ENCODE results near the gene IL1R1. TPM values are rescaled to one million over a fixed set of nuclear protein-coding genes. Genes with fewer than 3 reads are reported as not detected.

The IL1R1 gene
- total RNA-seq, 1 experiment from 2014 or later: 0.39 TPM

- no peak overlapping the region for H2BK12ac ChIP-seq (ENCODE audit: insufficient read length, low read depth, low read length)
- H4K91ac ChIP-seq (ENCODE audit: insufficient read length, low read depth, low read length): no peak overlapping the region
- no peak overlapping the region for H3K4me3 Mint-ChIP-seq
- no peak overlapping the region for H3K23ac ChIP-seq (ENCODE audit: insufficient read length, low read depth, low read length)
- no peaks in the 10 kb centered on the region for H3K9me3 ChIP-seq (ENCODE audit: control insufficient read depth, low read depth, low read length)
- H2BK15ac ChIP-seq (ENCODE audit: low read depth, low read length): no peak overlapping the region
- H3K4me2 ChIP-seq (ENCODE audit: insufficient read depth, insufficient read length, low read length): no peak overlapping the region
- no peak overlapping the region for H4K8ac ChIP-seq (replicated peaks; ENCODE audit: insufficient read length, low read depth, low read length)
- H4K5ac ChIP-seq (ENCODE audit: insufficient read length, low read depth, low read length): no peak overlapping the region
- H3K27ac Mint-ChIP-seq: no peak overlapping the region
- no peak overlapping the region for H2AK5ac ChIP-seq (ENCODE audit: insufficient read length, low read length)
- no peaks in the 10 kb centered on the region for H4K20me1 ChIP-seq (ENCODE audit: control insufficient read depth, insufficient read depth, insufficient read length)
- no peak overlapping the region for H3K4ac ChIP-seq (ENCODE audit: low read depth, low read length)
- no peaks in the 10 kb centered on the region for H3K4me1 ChIP-seq (ENCODE audit: insufficient read depth, low read length)
- no peak for DNase-seq
- WGBS (ENCODE audit: extremely low coverage, insufficient read length, low lambda C conversion rate): no CpG with 5 or more reads among the region's 6 CpGs
- H3K27me3 ChIP-seq (ENCODE audit: insufficient read depth, low read length): no peaks in the 10 kb centered on the region
- H3K9me3 Mint-ChIP-seq: no peaks in the 10 kb centered on the region
- H3K79me2 ChIP-seq (ENCODE audit: insufficient read depth, low read length): no peaks in the 10 kb centered on the region
- H3K4me1 Mint-ChIP-seq: no peaks in the 10 kb centered on the region
- H2BK5ac ChIP-seq (ENCODE audit: insufficient read length, low read length): no peak overlapping the region
- no peaks in the 10 kb centered on the region for H3K27me3 Mint-ChIP-seq (ENCODE audit: low read depth)
- no peak overlapping the region for H3K27ac ChIP-seq (ENCODE audit: insufficient read length, low read depth, low read length)
- no peaks in the 10 kb centered on the region for H3K36me3 Mint-ChIP-seq (ENCODE audit: insufficient read depth in 1 of 3, low read depth in 3 of 3)
- H3K56ac ChIP-seq (ENCODE audit: insufficient read length, low read depth, low read length): no peak overlapping the region
- no peak overlapping the region for H2BK20ac ChIP-seq (ENCODE audit: low read depth, low read length, poor library complexity, severe bottlenecking)
- H3T11ph ChIP-seq (ENCODE audit: low read length): no peak overlapping the region
- no peak overlapping the region for H2BK120ac ChIP-seq (ENCODE audit: low read depth, low read length, poor library complexity, severe bottlenecking)
- H3K23me2 ChIP-seq (ENCODE audit: insufficient read length, low read depth, low read length, poor library complexity, severe bottlenecking): no peaks in the 10 kb centered on the region
- no peak overlapping the region for H3K9ac ChIP-seq (ENCODE audit: extremely low read depth, insufficient read length, low read length)
- no peaks in the 10 kb centered on the region for H3K79me1 ChIP-seq (ENCODE audit: insufficient read depth, low read depth, low read length, poor library complexity, severe bottlenecking)
- H3K18ac ChIP-seq (ENCODE audit: insufficient read length, low read depth, low read length): no peak overlapping the region
- no peak overlapping the region for H2AFZ ChIP-seq (ENCODE audit: low read length)
- TF ChIP-seq, protein P1, sequence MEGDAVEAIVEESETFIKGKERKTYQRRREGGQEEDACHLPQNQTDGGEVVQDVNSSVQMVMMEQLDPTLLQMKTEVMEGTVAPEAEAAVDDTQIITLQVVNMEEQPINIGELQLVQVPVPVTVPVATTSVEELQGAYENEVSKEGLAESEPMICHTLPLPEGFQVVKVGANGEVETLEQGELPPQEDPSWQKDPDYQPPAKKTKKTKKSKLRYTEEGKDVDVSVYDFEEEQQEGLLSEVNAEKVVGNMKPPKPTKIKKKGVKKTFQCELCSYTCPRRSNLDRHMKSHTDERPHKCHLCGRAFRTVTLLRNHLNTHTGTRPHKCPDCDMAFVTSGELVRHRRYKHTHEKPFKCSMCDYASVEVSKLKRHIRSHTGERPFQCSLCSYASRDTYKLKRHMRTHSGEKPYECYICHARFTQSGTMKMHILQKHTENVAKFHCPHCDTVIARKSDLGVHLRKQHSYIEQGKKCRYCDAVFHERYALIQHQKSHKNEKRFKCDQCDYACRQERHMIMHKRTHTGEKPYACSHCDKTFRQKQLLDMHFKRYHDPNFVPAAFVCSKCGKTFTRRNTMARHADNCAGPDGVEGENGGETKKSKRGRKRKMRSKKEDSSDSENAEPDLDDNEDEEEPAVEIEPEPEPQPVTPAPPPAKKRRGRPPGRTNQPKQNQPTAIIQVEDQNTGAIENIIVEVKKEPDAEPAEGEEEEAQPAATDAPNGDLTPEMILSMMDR (conservative IDR thresholded peaks at IDR 0.05): no peak
- H3K14ac ChIP-seq (ENCODE audit: insufficient read depth, low read length): no peak overlapping the region
These were observed 21.8 kb upstream of the IL1R1 start for GRCh38 chr2:102120701-102121159.
